Liver (tissue), 9 donors: Measurements from ENCODE around the gene HIVEP3. TPM values are rescaled to one million over a fixed set of nuclear protein-coding genes. Genes with fewer than 3 reads are reported as not detected.

Source experiments
- DNase-seq: peaks from one replicate; pipeline ENCODE4 v3.0.0-alpha.2; 2017; ENCODE audit warnings: low spot score
- H3K27ac ChIP-seq, 2 donors: one replicate each; pipeline ENCODE4 v1.7.0; 2013; ENCODE audit warnings: inconsistent platforms in 2 of 2, low read length in 2 of 2, control low read depth in 1 of 2, low read depth in 1 of 2, mild to moderate bottlenecking in 1 of 2
- H3K27me3 ChIP-seq, 4 donors: one replicate each; pipeline versions ENCODE4 v1.6.1 to v1.7.0; 2013; ENCODE audit warnings: low read length in 3 of 4, inconsistent platforms in 1 of 4, mild to moderate bottlenecking in 1 of 4, moderate library complexity in 1 of 4; ENCODE audit not compliant: control insufficient read depth in 4 of 4, insufficient read depth in 4 of 4
- H3K36me3 ChIP-seq, 4 donors: one replicate each; pipeline versions ENCODE4 v1.6.1 to v1.7.0; 2013; ENCODE audit warnings: low read length in 3 of 4, mild to moderate bottlenecking in 3 of 4, low read depth in 1 of 4, moderate library complexity in 1 of 4; ENCODE audit not compliant: control insufficient read depth in 4 of 4, insufficient read depth in 3 of 4
- H3K4me1 ChIP-seq, 4 donors: one replicate each; pipeline versions ENCODE4 v1.6.1 to v1.7.0; 2013; ENCODE audit warnings: low read length in 3 of 4, mild to moderate bottlenecking in 3 of 4, moderate library complexity in 1 of 4; ENCODE audit not compliant: control insufficient read depth in 4 of 4, insufficient read depth in 4 of 4
- H3K4me3 ChIP-seq, 3 donors: one replicate each; pipeline versions ENCODE4 v1.6.1 to v1.7.0; 2013; ENCODE audit warnings: low read length in 3 of 3, control low read depth in 1 of 3, low read depth in 1 of 3, mild to moderate bottlenecking in 1 of 3
- H3K9ac ChIP-seq, 2 donors: one replicate each; pipeline ENCODE4 v1.7.0; 2013; ENCODE audit warnings: low read length in 2 of 2, mild to moderate bottlenecking in 2 of 2, moderate library complexity in 2 of 2, control low read depth in 1 of 2, low read depth in 1 of 2
- H3K9me3 ChIP-seq, 4 donors: one replicate each; pipeline versions ENCODE4 v1.6.1 to v1.7.0; 2013; ENCODE audit warnings: low read length in 3 of 4; ENCODE audit not compliant: control insufficient read depth in 4 of 4
- ATF3 ChIP-seq: IDR thresholded peaks from 2 replicates; pipeline ENCODE4 v1.6.1; 2016; ENCODE audit warnings: antibody characterized with exemption
- CTCF ChIP-seq: fragments of 150-350 bp; IDR thresholded peaks from 2 replicates; pipeline ENCODE4 v1.5.1; 2017; ENCODE audit warnings: improper control_type of control experiment, low read depth, low read length; ENCODE audit not compliant: missing input control
- EGR1 ChIP-seq, 2 donors: IDR thresholded peaks; 2 replicates each; pipeline ENCODE4 v1.6.1; 2016 to 2018; ENCODE audit warnings: antibody characterized with exemption in 2 of 2, low read depth in 2 of 2
- FOXA1 ChIP-seq: IDR thresholded peaks from 2 replicates; pipeline ENCODE4 v1.6.1; 2016; ENCODE audit warnings: antibody characterized with exemption
- FOXA2 ChIP-seq: IDR thresholded peaks from 2 replicates; pipeline ENCODE4 v1.6.1; 2016; ENCODE audit warnings: antibody characterized with exemption
- GABPA ChIP-seq, 2 donors: IDR thresholded peaks in 1 of 2; conservative IDR thresholded peaks in 1 of 2; 2 replicates each; pipeline ENCODE4 v1.6.1; 2016; ENCODE audit warnings: antibody characterized with exemption in 2 of 2, mild to moderate bottlenecking in 1 of 2, moderate library complexity in 1 of 2
- HNF4A ChIP-seq, 2 donors: conservative IDR thresholded peaks; 2 replicates each; pipeline ENCODE4 v1.6.1; 2016; ENCODE audit warnings: antibody characterized with exemption in 2 of 2, mild to moderate bottlenecking in 2 of 2
- JUND ChIP-seq, 2 donors: IDR thresholded peaks; 2 replicates each; pipeline ENCODE4 v1.6.1; 2016; ENCODE audit warnings: antibody characterized with exemption in 2 of 2
- MAX ChIP-seq: IDR thresholded peaks from 2 replicates; pipeline ENCODE4 v1.6.1; 2016; ENCODE audit warnings: antibody characterized with exemption
- NR2F2 ChIP-seq: IDR thresholded peaks from 2 replicates; pipeline ENCODE4 v1.6.1; 2016; ENCODE audit warnings: antibody characterized with exemption
- RAD21 ChIP-seq, 2 donors: IDR thresholded peaks; 2 replicates each; pipeline ENCODE4 v1.6.1; 2016; ENCODE audit warnings: antibody characterized with exemption in 2 of 2, mild to moderate bottlenecking in 2 of 2
- REST ChIP-seq: IDR thresholded peaks from 2 replicates; pipeline ENCODE4 v1.6.1; 2016; ENCODE audit warnings: antibody characterized with exemption, mild to moderate bottlenecking
- RXRA ChIP-seq, 2 donors: IDR thresholded peaks; 2 replicates each; pipeline ENCODE4 v1.6.1; 2017 to 2018; ENCODE audit warnings: antibody characterized with exemption in 2 of 2, mild to moderate bottlenecking in 1 of 2
- TAF1 ChIP-seq: conservative IDR thresholded peaks from 2 replicates; pipeline ENCODE4 v1.6.1; 2016; ENCODE audit warnings: antibody characterized with exemption, mild to moderate bottlenecking
- YY1 ChIP-seq: IDR thresholded peaks from 2 replicates; pipeline ENCODE4 v1.6.1; 2016; ENCODE audit warnings: antibody characterized with exemption, mild to moderate bottlenecking
- ZBTB33 ChIP-seq: IDR thresholded peaks from 2 replicates; pipeline ENCODE4 v1.6.1; 2016; ENCODE audit warnings: antibody characterized with exemption
- WGBS: extraction: QIAGEN DNeasy Blood & Tissue Kit; methylation state at CpG from one replicate; pipeline ENCODE4 v1.1.7; 2013; 5-methylcytosine and 5-hydroxymethylcytosine counted together
- polyA plus RNA-seq, 2 donors: library from polyadenylated mRNA; stranded (reverse) in 1 of 2; unstranded in 1 of 2; fragments of 200-250 nt in 1 of 2; fragments of >200 nt in 1 of 2; fragmentation: Nextera tagmentation in 1 of 2; extraction: Ambion mirVana in 1 of 2; gene quantifications; one replicate each; pipeline versions ENCODE4 v1.2.1 to v1.2.3, GENCODE V29; 2013 to 2015
- total RNA-seq, 2 donors: library from RNA; depleted of rRNA; stranded (reverse); fragments of >200 nt; gene quantifications; one replicate each; pipeline ENCODE4 v1.2.3, GENCODE V29; 2014
- donor health status: healthy.
- donor health status: healthy.
- donor health status: healthy.
- donor health status: healthy.
- donor health status: healthy.

The HIVEP3 gene
- total and polyA plus RNA-seq, 4 donors: 0.93 to 1.6 (median 1.4) TPM

- H3K36me3 ChIP-seq: no peaks in the 10 kb centered on the region
- whole genome bisulfite sequencing: 81% methylated on average over 6 of the region's 6 CpGs
- DNase-seq: no peak
- H3K4me1 ChIP-seq: no peaks in the 10 kb centered on the region
- H3K27me3 ChIP-seq: no peaks in the 10 kb centered on the region
- no peak overlapping the region for H3K4me3 ChIP-seq
- H3K9me3 ChIP-seq: no peaks in the 10 kb centered on the region
- TF ChIP-seq YY1 (no peak), NR2F2 (no peak), GABPA (IDR thresholded peaks at IDR 0.05 in 1 of 2, conservative IDR thresholded peaks at IDR 0.05 in 1 of 2) (no peak), HNF4A (conservative IDR thresholded peaks at IDR 0.05) (no peak), REST (no peak), TAF1 (no peak), RXRA (IDR thresholded peaks at IDR 0.05) (no peak), ATF3 (no peak), EGR1 (IDR thresholded peaks at IDR 0.05; ENCODE audit: low read depth in 2 of 2) (no peak), FOXA1 (no peak), ZBTB33 (no peak), MAX (no peak), JUND (IDR thresholded peaks at IDR 0.05) (no peak), FOXA2 (no peak)
- no peak overlapping the region for H3K9ac ChIP-seq
- no peak overlapping the region for H3K27ac ChIP-seq
Measured at GRCh38 chr1:41713557-41714327, 205.0 kb downstream of the HIVEP3 start.

- 95% methylated on average over 5 of the region's 5 CpGs for WGBS
- no peak overlapping the region for H3K27ac ChIP-seq
- no peaks in the 10 kb centered on the region for H3K36me3 ChIP-seq
- no peak for DNase-seq
- H3K9me3 ChIP-seq: no peaks in the 10 kb centered on the region
- TF ChIP-seq MAX: no peak
- no peak for TF ChIP-seq RXRA (IDR thresholded peaks at IDR 0.05)
- no peak for TF ChIP-seq REST
- TF ChIP-seq YY1: no peak
- TF ChIP-seq FOXA2: no peak
- no peak for TF ChIP-seq JUND (IDR thresholded peaks at IDR 0.05)
- no peak for TF ChIP-seq FOXA1
- no peak for TF ChIP-seq RAD21 (IDR thresholded peaks at IDR 0.05)
- TF ChIP-seq EGR1 (IDR thresholded peaks at IDR 0.05; ENCODE audit: low read depth in 2 of 2): no peak
- TF ChIP-seq CTCF: no peak
- TF ChIP-seq HNF4A (conservative IDR thresholded peaks at IDR 0.05): no peak
- no peak overlapping the region for H3K4me3 ChIP-seq
- no peaks in the 10 kb centered on the region for H3K4me1 ChIP-seq
- no peaks in the 10 kb centered on the region for H3K27me3 ChIP-seq
- H3K9ac ChIP-seq: no peak overlapping the region
Measured at GRCh38 chr1:41713141-41713540, 205.6 kb downstream of the HIVEP3 start.
